Measurements from ENCODE around the gene MUS81. TPM values are rescaled to one million over a fixed set of nuclear protein-coding genes. Genes with fewer than 3 reads are reported as not detected.
A peak's percentile ranks its signal among the peaks of the same experiment; 100 is the strongest.

MUS81 gene, protein sequence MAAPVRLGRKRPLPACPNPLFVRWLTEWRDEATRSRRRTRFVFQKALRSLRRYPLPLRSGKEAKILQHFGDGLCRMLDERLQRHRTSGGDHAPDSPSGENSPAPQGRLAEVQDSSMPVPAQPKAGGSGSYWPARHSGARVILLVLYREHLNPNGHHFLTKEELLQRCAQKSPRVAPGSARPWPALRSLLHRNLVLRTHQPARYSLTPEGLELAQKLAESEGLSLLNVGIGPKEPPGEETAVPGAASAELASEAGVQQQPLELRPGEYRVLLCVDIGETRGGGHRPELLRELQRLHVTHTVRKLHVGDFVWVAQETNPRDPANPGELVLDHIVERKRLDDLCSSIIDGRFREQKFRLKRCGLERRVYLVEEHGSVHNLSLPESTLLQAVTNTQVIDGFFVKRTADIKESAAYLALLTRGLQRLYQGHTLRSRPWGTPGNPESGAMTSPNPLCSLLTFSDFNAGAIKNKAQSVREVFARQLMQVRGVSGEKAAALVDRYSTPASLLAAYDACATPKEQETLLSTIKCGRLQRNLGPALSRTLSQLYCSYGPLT
- total RNA-seq (10 to 100 TPM; 36.9 to 87.0 (median 55.7) TPM), polyA plus RNA-seq (10 to 100 TPM; 15.9 to 55.9 TPM)
- long read RNA-seq, donor 1, transcript MUS81-201 (16 exons, 2,392 nt): major isoform, 125 of 329 reads
- long read RNA-seq, donor 1, transcript MUS81-202 (16 exons, 1,817 nt): minor isoform, 16 of 329 reads
- long read RNA-seq, donor 1, partial matches to known transcripts: 72 of 329 reads
- long read RNA-seq, donor 1, other reads (novel, unspliced or antisense): 113 of 329 reads
- long read RNA-seq, donor 2, transcript MUS81-201 (16 exons, 2,392 nt): major isoform, 5 of 5 reads
- long read RNA-seq, donor 2, partial matches to known transcripts: 0 of 5 reads
- long read RNA-seq, donor 2, other reads (novel, unspliced or antisense): 0 of 5 reads
- long read RNA-seq, donor 3, transcript MUS81-201 (16 exons, 2,392 nt): major isoform, 46 of 102 reads
- long read RNA-seq, donor 3, partial matches to known transcripts: 15 of 102 reads
- long read RNA-seq, donor 3, other reads (novel, unspliced or antisense): 36 of 102 reads

DNA sequence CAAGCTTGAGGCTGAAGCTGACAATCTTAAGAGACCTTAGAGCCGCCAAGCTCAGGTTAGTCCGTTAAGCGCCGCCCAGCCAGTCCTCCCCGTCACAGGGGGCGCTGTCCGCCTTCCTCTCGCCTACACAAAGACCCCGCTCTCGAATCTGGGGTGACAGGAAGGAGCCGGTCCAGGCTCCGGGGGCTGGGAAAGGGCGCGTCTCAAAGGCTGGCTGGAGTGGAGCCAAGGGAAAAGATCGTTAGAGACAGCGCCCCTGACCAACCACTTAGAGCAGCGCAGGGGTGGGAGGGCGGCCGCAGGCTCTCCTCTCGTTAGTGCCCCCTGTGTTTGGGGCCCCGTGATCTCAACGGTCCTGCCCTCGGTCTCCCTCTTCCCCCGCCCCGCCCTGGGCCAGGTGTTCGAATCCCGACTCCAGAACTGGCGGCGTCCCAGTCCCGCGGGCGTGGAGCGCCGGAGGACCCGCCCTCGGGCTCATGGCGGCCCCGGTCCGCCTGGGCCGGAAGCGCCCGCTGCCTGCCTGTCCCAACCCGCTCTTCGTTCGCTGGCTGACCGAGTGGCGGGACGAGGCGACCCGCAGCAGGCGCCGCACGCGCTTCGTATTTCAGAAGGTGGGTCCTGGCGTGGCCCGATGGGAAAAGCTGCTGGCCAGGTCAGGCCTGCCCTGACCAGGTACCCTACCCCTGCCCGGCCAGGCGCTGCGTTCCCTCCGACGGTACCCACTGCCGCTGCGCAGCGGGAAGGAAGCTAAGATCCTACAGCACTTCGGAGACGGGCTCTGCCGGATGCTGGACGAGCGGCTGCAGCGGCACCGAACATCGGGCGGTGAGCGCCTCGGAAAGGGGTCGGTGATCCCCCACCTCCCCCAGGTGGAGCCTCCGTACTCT lies at the start of gene MUS81:
Gene MUS81, plus strand, starts transcription at position 156 of the 887 bp plus-strand sequence. Its CDS starts 321 bp downstream, at position 477.
- Histone ChIP-seq H3K4me1 (ENCODE audit: insufficient read depth) (peaks cover 4% of the 10 kb centered on the region), H3K27ac (peak within 1 kb of the TSS; percentile 82 to 90), H3K9me3 (no peaks in the 10 kb centered on the region), H3K27me3 (no peaks in the 10 kb centered on the region), H3K4me3 (peak within 1 kb of the TSS; percentile 78), H3K36me3 (no peaks in the 10 kb centered on the region)
- intact Hi-C loops (cut with DNase I): no loop called here
- peak; percentile 97 to 99 (median 98) for DNase-seq
- TF ChIP-seq, protein P1, sequence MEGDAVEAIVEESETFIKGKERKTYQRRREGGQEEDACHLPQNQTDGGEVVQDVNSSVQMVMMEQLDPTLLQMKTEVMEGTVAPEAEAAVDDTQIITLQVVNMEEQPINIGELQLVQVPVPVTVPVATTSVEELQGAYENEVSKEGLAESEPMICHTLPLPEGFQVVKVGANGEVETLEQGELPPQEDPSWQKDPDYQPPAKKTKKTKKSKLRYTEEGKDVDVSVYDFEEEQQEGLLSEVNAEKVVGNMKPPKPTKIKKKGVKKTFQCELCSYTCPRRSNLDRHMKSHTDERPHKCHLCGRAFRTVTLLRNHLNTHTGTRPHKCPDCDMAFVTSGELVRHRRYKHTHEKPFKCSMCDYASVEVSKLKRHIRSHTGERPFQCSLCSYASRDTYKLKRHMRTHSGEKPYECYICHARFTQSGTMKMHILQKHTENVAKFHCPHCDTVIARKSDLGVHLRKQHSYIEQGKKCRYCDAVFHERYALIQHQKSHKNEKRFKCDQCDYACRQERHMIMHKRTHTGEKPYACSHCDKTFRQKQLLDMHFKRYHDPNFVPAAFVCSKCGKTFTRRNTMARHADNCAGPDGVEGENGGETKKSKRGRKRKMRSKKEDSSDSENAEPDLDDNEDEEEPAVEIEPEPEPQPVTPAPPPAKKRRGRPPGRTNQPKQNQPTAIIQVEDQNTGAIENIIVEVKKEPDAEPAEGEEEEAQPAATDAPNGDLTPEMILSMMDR (IDR thresholded peaks at IDR 0.05): peak; percentile 90 to 95 (median 94)
- TF ChIP-seq POLR2A (IDR thresholded peaks at IDR 0.05): peak; percentile 64
- TF ChIP-seq EP300 (IDR thresholded peaks at IDR 0.05): no peak
- WGBS, 3 donors: 1% methylated on average over 77 to 78 of the region's 78 CpGs

DNA sequence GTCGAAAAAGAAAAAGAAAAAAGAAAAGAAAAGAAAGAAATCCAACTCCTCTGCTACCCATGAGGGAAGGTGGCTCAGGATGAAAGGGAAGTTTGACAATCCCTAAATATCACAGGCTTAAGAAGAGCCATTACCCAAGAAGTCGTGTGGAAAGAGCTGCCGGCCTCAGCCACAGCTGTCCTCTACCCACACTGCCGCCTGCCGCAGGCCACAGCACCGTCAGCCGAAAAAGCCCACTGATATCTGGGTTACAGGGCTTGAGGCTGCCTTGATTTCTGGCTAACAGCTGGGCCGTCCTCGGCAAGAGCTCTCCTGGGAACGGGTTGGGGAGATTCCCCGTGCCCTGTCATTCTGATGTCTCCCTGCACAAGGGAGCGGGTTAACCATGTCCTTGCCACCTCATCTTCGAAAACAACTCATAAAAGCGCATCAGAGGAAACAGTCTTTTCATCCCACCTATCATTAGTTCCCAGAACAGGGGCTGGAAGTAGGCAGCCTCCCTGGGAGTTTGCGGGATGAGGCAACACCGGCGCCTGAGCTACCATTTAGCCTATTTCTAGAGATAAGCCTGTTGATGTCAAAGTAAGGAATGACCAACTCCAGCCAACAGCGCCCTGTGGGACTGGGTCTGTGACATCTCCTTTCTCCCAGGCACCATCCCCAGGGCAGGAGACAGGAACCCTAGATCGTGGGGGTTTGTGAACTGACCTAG lies 48.3 kb upstream of the MUS81 start:
- 48 to 52% (median 49%) methylated on average over 19 of the region's 19 CpGs for WGBS, 3 donors
- no peak overlapping the region for H3K27ac ChIP-seq

DNA sequence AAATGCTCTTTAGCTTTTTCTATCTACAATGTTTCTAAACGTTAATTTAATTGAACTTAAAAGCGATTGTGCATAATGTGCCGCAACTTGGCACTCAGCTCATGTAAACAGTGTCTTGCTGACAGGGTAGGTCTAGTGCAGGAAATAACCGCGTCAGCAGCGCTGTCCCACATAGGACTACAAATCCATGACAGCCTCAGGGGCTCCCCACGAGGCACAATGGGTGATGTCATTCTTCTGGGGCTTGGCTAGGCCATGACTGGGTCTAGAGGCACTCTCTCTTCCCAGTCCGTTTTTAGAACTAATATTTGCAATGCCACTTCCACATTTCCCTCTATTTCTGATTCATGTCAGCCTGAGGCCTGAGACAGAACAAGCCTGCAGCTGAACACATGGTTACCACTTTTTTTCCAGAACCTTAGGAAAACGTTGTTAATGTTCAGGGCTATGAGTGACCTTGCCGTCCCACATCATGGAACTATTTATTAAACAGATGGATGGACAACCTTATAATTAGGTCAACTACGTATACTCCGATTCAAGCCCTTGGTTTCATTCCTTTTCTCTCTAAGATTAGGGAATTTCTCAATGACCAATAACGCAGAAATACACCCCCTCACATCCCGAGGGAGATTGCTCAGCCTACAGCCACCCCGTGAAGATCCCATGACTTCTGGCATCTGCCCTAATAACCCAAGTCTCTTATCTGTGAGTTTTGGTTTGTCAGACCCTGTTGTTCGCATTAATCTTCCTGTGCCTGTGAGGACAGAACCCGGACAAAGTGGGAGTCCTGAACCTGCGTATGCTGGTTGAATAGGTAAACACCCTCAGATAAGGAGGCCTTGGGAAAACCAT lies 45.9 kb upstream of the MUS81 start:
- H3K4me1 ChIP-seq (ENCODE audit: insufficient read depth): peaks cover 2% of the 10 kb centered on the region
- 51 to 66% (median 61%) methylated on average over 17 to 18 of the region's 18 CpGs for WGBS, 3 donors
- no peak overlapping the region for H3K27ac ChIP-seq
- TF ChIP-seq EP300 (IDR thresholded peaks at IDR 0.05): no peak
- no peak for TF ChIP-seq POLR2A (IDR thresholded peaks at IDR 0.05)
- TF ChIP-seq, protein P1 (IDR thresholded peaks at IDR 0.05): no peak
- H3K36me3 ChIP-seq: no peaks in the 10 kb centered on the region
- DNase-seq: no peak
- no peaks in the 10 kb centered on the region for H3K27me3 ChIP-seq
- intact Hi-C loops (cut with DNase I): loop anchor here in 2 of 4 donors (5.0 to 10.0 kb wide), 2 partner anchors 37 to 100 kb away; partner anchors contain the start of gene KAT5 (in 1 of the 2)
- H3K4me3 ChIP-seq: no peak overlapping the region
- no peaks in the 10 kb centered on the region for H3K9me3 ChIP-seq

More for the DNA sequence above, 48.3 kb upstream of the MUS81 start:
- DNase-seq: no peak
- Histone ChIP-seq H3K36me3 (no peaks in the 10 kb centered on the region), H3K27me3 (no peaks in the 10 kb centered on the region), H3K4me1 (ENCODE audit: insufficient read depth) (no peaks in the 10 kb centered on the region), H3K4me3 (no peak overlapping the region), H3K9me3 (no peaks in the 10 kb centered on the region)
- TF ChIP-seq, protein P1 (IDR thresholded peaks at IDR 0.05): no peak
- TF ChIP-seq POLR2A (IDR thresholded peaks at IDR 0.05) (no peak), EP300 (IDR thresholded peaks at IDR 0.05) (no peak)
- intact Hi-C loops (cut with DNase I): loop anchor here in 2 of 4 donors (5.0 to 10.0 kb wide), 2 partner anchors 35 to 97 kb away; partner anchors contain the start of gene KAT5 (in 1 of the 2)

All from ovary (tissue), 10 donors.